ENCODE data around the gene ADGRD2. TPM values are rescaled to one million over a fixed set of nuclear protein-coding genes. Genes with fewer than 3 reads are reported as not detected.

Gene ADGRD2
- total RNA-seq, 1 experiment from 2014 or later, result not detected

DNA sequence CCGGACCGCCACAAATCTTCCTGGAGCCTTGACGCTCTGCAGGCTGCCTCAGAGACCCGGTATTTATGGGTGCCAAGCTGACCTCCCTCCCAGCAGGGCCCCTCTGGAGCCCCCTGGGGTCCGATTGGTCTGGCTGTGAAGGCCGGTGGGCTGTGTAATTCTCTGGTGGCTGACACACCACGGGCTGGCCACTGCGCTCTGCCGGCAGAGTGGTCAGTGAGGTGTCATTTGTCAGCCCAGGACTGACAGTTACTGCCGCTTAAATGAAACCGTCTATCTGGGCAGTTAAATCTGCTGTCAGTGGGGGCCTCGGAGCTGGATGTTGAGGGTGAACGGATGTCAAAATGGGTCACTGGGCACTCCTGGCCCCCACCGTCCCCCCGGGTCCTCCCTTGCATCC lies 46.2 kb downstream of the ADGRD2 start:
- no peak for DNase-seq (ENCODE audit: low spot score)

DNA sequence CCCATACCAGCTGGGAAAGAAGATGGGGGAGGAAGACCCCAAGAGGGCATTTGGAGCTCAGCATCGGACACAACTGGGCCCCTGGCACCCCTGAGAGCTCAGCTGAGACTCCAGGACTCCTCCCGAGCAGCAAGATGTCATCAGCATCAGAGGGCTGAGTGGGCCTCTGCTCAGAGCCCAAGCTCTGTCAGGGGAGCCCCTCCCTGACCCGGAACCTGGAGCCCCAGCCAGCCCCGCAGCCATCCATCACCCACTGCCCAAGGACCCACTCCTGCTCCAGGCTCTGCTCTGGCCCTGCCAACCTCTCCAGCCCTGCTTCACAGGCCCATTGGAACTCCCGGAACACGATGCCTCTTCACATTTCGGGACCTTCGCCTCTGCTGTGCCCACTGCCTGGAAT lies 47.2 kb downstream of the ADGRD2 start:
- no peak for DNase-seq (ENCODE audit: low spot score)

DNA sequence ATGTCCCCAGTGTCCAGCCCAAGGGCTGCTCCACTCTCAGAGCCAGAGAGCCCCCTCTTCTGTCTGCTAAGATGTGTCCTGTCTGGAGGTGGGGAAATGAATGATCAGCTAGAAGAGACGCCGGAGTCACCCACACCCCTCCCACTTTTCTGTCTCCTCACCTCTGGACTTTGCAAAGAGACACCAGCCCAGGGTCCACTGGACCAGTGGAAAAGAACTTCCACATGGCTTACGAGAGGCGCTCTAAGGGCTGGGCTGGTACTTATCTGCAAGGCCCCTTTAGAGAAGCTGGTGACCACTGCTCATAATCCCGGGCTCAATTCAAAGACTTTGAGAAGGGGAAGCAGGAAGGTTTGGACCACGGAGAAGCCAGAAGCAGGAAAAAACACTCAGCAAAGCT lies 47.8 kb downstream of the ADGRD2 start:
- DNase-seq (ENCODE audit: low spot score), result no peak

DNA sequence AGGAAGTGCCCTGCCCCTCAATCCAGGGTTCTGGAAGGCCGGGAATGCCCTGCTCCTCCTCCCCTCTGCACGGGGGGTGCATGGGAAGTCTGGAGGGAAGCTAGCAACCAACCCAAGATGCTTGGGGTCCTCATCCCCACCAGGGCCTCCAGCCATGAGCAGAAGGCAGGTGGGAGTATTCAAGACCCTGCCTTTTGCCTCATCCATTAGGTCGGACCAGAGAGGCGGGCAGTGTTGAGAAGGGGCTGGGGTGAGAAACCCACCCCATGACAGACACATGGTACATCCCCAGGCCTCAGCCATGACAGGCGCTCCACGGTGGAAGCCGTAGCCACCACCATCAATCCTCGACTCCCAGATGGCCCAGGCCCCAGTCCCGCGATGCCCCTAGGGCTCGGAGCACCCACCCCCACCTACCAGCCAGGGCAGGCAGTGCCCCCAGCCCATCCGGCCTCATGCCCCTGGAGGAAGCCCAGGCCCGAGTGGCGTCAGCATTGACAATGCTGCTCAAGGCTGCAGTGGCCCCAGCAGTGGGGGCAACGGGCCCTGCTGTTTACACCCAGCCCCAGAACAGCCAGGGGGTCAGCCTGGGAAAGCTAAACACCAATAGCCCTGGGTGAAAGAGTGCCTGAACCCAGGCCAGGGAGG lies 48.4 kb downstream of the ADGRD2 start:
- no peak for DNase-seq (ENCODE audit: low spot score)

DNA sequence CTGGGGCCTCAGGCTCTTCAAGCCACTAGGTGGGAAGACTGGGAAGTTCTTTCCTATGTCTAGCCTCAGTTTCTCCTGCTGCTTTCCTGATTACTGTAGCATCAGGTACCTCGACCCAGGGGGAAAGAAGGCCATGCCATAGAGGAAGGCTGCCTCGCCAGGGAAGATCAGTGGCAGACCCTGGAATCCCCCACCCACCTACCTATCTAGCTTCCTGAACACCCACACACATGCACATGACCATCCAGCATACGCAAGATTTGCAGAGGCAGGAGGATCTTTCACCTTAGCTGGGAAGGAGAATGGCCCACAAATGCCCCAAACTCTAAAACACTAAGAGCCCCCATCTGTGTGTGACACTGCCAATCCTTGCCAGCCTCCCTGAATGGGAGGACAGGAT lies 49.0 kb downstream of the ADGRD2 start:
- DNase-seq (ENCODE audit: low spot score), result no peak

DNA sequence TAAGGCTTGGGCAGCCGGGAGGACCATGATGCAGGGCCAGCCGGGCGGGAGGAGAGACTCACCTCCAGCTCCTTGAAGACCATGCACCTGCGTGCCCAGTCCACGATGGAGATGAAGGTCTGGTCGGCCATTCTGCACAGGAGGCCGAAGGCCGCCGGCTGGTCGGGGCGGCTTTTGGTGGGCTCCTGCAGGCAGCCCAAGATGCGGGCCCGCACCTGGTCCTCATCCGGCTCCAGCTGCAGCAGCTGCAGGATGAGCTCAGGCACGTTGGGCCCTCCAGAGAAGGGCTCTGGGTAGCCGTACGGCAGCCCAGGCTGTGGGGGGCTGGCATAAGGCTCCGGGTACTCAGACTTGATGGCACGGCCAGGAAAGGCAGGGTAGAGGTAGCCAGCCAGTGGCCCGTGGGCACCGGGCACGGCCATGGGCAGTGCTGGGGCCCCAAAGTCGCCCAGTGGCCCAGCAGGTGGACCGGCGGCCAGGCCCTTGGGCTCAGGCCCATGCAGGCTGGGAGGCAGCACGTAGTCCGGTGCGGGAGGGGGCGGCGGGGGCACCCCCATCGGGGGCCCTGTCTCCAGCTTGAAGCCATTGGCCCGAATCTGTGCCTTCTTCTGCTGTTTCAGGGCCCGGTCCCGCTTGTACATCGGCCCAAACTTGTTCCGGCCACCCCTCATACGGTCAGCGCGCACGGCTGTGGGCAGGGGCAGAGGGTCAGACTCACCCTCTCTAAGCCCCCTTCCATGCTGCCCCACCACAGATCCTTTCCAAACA lies 50.0 kb downstream of the ADGRD2 start:
- DNase-seq (ENCODE audit: low spot score), result no peak

DNA sequence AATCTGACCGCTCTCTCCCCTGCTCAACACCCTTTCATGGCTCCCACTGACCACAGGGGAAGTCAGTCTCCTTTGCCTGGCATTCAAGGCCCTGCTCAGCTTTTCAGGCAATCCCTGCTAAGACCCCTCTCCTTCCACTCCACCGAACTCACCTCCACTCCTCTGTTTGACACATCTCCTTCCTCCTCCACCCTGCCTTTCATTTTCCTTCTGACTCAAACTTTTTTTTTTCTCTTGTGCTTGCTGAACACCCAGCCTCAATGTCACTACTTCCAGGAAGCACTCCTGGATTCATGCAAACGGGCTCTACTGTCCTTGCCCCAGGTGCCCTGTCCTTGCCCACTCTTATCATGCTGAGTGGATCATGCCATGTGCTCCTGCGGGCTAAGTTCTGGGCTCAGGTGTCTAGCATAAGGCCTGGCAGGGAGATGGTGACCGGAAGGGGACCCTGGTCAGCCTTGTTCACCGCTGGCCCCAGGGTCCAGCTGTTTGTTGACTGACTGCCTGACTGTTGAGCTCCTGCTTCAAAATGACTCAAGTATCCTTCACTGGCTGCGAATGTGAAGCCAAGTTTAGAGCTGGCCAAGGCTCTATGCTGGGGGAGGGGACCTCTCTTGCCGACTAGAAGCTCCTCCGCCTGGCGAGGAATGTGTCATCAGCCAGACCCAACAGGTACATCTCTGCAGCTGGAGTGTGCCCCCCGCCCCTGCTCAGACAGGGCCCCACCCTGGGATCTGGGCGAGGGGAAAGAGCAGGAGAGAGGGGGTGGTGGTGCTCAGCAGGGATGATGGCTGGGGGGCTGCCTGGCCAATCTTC lies 50.8 kb downstream of the ADGRD2 start:
- DNase-seq (ENCODE audit: low spot score), result no peak

DNA sequence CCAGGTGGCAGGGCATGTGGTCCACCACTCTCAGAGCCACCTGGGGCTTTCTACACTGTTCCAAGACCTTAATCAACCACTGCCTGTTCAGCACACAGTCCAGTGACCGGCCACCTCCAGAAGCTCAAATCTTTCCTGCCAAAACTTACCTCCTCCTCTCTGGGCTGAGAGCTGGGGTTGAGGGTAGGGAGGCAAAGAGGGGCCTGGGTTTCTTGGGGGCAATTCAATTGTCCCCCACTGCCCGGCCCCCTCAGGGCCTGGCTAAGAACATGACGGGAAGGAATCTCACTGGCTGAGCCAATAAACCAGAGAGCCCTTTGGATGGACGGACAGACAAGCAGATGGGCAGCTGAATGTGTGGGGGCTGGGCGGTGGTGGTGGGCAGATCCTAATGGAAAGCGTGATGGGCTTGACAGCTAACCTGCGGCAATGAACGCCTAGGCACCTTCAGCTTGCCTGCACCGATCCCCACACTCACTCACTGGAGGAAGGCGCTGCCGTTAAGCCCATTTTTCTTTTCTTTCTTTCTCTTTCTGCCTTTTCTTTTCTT lies 51.6 kb downstream of the ADGRD2 start:
- DNase-seq (ENCODE audit: low spot score), result no peak

DNA sequence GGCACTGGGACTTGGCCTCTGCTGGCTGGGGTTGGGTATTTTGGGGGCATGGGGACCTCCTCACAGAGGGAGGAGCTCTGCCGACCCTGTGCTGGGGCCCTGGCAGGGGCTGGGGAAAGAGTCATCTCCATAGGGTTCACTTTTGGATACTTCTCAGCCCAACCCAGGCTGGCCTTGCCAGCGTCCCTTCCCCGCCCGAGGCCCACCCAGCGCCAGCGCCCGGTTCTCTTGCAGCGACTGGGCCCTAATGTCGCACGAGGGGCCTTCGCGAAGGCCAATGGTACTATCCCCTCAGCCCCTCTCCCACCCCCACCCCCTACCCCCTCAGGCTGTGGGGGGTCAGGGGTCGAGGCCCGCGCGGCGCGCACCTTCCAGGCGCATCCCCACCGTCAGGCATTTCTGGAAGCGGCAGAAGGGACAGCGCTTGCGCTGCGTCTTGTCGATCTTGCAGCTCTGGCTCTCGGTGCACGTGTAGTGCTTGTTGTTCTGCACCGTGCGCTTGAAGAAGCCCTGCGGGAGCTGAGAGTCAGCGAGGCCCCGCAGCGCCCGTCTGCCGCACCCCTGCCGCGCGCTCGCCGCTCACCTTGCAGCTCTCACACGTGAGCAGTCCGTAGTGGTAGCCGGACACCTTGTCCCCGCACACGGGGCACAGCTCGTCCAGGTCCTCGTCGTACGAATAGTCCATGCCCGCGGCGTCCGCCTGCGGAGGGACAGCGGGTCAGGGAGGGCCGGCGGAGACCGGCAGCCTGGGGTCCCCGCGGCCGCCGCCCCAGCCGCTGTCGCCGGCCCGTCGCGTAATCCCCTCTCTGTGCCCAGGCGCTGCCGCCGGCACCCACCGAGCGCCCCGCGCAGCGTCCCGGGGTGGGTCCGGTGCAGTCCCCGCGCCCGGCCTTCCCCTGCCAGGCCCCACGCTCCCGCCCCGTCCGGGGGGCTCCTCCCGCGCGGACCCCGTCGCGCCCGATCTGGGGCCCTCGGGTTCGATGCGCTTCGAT lies 52.8 kb downstream of the ADGRD2 start:
- DNase-seq (ENCODE audit: low spot score), result no peak

DNA sequence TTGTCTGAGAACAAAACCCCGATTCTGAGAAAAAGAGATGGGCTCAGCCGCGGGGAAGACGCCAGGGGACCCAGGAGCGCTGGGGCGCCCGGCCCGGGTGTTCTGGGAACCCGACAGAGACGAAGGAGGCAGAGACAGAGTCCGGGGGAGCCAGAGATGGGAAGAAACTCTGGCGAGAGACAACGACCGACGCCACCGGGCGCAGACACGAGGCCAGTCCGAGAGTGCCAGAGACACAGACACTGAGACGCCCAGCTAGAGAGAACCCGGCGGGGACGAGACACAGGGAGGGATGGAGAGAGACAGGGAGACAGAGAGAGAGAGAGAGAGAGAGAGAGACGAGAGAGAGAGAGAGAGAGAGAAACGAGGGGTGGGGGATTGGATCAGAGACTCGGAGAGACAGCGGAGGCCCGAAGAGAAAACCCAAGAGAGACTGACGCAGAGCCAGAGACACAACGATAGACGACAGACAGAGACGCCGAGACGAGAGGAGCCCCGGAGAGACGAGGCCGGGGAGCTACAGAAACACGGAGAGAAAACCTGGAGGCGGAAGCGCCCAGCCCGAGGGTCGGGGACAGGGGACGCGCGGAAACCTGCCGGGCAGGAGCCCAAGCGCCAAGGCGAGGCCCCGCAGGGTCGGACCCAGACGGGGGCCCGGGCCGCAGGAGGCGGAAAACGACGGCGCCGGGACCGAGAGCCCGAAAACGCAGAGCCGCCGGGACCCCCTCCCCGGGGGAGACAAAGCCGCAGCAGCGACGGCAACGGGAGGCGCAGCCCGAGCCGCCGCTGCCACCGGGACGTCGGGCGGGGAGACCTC lies 53.7 kb downstream of the ADGRD2 start:
- DNase-seq (ENCODE audit: low spot score), result no peak

DNA sequence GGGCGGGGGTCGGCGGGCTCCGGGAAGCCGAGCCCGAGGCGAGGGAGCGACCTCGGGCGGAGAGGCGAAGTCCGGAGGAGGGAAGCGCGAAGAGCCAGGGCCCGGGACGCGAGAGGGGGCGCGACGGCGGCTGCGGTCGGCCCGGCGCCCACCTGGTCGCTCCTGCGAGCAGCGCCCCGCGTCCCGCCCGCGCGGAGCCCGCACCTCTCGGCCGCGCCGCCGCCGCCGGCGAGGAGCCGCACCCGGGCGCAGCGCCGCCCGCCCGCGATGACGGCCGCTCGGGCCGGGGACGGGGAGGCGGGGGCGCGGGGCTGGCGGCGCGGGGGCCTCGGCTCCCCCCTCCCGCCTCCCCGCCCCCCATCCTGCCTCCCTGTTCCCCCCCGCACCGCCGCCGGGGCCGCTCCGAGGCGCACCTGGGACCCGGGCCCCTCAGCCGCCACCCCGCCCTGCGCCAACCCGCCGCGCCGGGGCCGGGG lies 54.3 kb downstream of the ADGRD2 start:
- DNase-seq (ENCODE audit: low spot score), result no peak

DNA sequence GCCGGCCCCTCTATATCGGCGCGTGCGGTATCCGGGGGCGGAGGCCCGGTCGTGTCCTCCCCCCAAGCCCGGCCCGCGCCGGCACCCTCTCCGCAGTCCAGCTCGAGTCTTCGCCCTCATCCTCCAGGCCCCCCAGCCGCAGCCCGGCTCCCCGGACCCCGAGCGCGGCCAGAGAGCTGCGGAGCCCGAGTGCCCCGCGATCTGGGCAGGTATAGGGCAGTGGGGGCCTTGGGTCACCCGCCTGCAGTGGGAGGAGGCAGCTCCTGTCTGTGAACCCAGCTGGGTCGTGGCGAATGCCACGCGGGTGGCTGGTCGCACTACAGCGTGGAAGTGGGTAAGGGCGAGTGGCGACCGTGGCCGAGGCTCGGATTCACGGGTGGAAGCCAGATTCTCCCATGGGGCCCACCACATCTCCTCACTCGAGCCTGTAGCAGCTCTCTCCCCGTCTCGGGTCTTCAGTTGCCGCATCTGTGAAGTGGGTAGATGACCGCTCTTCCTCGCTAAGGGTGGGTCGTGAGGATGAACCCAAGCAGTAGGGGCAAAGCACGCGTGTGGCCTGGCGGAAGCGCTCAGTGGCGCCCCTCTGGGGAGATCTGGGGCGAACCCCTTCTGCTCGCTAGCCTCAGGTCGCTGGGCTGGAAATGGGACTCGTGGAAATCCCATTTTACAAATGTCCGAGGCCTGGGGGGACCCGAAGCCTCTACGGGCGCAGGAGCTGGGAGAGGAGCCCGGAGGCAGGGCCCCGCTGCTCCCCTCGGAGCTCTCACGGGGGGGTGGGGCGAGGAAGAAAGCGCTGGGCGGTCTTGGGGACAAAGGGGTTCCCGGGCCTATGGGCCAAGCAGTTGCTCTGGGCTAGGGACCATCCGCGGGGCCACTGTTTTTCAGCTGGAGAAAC lies 55.0 kb downstream of the ADGRD2 start:
- DNase-seq (ENCODE audit: low spot score), result no peak

DNA sequence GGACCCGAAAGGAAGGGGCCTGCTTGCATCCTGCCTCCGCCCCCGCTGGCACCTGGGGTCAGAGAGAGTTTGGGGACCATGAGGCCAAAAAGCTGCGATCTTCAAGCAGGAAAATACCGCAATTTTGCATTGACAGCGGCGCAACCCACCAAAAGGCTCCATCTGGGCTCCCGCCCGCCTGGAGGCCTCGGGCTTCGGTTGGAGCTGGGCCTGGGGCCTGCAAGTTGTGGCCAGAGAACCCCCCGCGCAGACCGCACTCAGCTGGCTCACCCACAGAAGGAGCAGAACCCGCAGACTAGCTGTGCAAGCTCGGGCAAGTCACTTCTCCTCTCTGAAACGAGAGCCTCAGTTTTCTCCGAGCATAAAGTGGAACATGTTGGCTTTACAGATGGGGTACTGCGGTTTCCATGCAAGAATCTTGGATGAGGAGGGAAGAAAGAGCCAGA lies 55.7 kb downstream of the ADGRD2 start:
- no peak for DNase-seq (ENCODE audit: low spot score)

DNA sequence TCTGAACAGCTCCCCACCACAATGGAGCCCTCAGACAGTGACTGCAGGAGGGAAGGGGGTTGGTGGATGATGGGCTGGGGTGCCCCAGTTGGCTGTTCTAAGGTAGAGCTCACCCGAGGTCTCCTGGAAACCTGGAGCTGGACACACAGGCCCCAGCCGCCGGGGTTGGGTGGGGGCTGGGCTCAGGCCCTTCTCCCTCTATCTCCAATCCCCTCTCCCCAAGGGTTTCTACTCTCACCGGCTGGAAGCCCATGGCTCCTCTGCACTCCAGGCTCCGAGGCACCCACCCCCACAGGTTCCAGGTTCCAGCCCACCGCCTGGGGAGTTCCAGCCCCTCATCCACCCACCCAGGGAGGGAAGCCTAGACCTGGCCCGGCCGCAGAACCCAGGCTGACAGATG lies 56.2 kb downstream of the ADGRD2 start:
- no peak for DNase-seq (ENCODE audit: low spot score)

DNA sequence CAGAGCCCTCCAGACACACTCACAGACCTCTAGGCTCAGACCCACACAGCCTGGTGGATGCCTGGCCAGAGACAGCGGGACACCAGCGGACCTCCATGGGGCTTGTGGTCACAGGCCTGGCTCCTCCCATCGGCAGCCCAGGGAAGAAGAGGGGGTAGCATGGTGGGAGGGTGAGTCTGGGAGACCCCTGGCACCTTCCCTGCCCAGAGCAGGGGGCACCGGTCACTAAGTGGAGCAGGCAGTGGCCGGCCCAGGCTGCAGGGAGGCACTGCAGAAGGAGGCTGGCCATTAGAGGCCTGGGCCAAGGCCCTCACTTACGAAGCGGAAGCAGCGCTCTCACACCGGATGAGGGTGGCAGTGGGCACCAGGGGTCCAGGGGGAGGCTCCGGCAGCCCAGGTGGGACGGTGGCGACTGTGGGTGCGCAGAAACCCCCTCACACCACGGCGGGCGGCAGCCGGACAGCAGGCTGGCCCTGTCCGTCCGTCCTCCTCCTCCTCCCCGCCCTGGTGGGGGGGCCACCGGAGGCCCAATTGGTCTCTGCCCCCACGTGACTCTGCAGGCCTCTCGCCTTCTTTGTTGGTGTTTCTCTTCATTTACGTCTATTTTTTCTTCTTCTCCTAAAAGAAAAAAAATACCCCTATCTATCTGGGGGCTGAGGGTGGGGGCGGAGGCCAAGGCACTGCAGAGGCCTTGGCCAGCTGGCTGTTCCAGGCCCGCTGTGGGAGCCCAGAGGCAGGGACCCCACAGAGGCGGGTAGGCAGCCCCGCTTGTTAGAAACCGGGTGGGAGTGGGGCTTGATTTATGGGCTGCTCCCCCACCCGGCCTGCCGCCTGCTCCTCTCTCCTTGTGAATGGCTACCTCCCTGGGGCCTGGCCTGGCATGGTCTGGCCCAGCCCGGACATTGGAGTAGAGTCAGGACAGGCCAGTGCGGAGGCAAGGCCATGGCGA lies 57.0 kb downstream of the ADGRD2 start, which contains the start of gene NR5A1:
Gene NR5A1, minus strand, starts transcription at position 469 of the 949 bp plus-strand sequence. CDS start 4,004 bp downstream, outside the sequence.
- DNase-seq (ENCODE audit: low spot score), result no peak

DNA sequence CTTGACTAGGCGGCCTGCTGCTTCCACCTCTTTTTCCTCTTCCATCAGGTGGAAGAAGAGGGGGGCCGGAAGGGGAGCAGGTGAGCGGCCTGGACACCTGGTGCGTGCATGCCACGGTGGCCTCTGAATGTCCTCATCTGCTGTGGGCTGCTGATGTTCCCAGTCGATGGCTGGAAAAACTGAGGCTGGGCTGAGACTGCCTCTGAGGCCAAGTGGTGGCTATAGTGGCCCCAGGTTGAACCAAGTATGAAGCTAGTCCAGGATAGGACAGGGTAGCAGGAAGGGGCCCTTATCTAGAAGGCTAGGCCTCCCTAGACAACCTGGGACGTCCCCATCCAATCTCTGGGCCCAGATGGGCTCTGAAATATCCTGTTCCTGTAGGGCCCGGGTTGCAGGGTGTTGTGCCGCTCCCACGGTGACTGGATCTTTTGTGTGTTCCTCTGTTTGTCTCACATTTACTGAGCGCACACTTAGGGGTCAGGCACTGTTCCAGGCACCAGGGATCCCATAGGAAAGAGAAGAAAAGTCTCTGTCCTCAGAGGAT lies 57.7 kb downstream of the ADGRD2 start:
- DNase-seq (ENCODE audit: low spot score), result no peak

Data from HT-29 (cell line).